Kidney (tissue), 14 donors: Measurements from ENCODE around the gene SPINK5. TPM values are rescaled to one million over a fixed set of nuclear protein-coding genes. Genes with fewer than 3 reads are reported as not detected.

Source experiments
- DNase-seq, 5 donors: peaks; one replicate each; pipeline ENCODE4 v3.0.0-alpha.2; 2013 to 2020
- FAIRE-seq: peaks from 2 replicates; lab custom pipeline; 2012; peaks lifted over from hg19 to GRCh38; lab: Jason Lieb, UNC
- H3K27ac ChIP-seq, 2 donors: one replicate each; pipeline ENCODE4 v1.7.0; 2013; ENCODE audit warnings: low read depth in 2 of 2, low read length in 2 of 2, inconsistent platforms in 1 of 2
- H3K27me3 ChIP-seq: one replicate; pipeline ENCODE4 v1.7.1; 2013; ENCODE audit warnings: low read length, inconsistent platforms; ENCODE audit not compliant: control insufficient read depth, insufficient read depth
- H3K36me3 ChIP-seq, 3 donors: one replicate each; pipeline versions ENCODE4 v1.7.0 to v1.7.1; 2013; ENCODE audit warnings: low read length in 3 of 3, control low read depth in 1 of 3, inconsistent platforms in 1 of 3; ENCODE audit not compliant: insufficient read depth in 3 of 3, control insufficient read depth in 2 of 3
- H3K4me1 ChIP-seq, 3 donors: one replicate each; pipeline versions ENCODE4 v1.7.0 to v1.7.1; 2013; ENCODE audit warnings: low read length in 3 of 3, inconsistent platforms in 1 of 3, low read depth in 1 of 3; ENCODE audit not compliant: control insufficient read depth in 2 of 3, insufficient read depth in 2 of 3
- H3K4me3 ChIP-seq, 3 donors: one replicate each; pipeline versions ENCODE4 v1.7.0 to v1.8.1; 2013; ENCODE audit warnings: low read length in 3 of 3, control low read depth in 1 of 3, inconsistent platforms in 1 of 3
- H3K9ac ChIP-seq, 3 donors: one replicate each; pipeline versions ENCODE4 v1.7.0 to v1.7.1; 2013; ENCODE audit warnings: low read length in 3 of 3, control low read depth in 1 of 3, inconsistent platforms in 1 of 3
- H3K9me3 ChIP-seq, 3 donors: one replicate each; pipeline versions ENCODE4 v1.7.0 to v1.7.1; 2013; ENCODE audit warnings: low read length in 3 of 3, control low read depth in 1 of 3, inconsistent platforms in 1 of 3; ENCODE audit not compliant: control insufficient read depth in 2 of 3, insufficient read depth in 1 of 3
- CTCF ChIP-seq: IDR thresholded peaks from 3 replicates; pipeline ENCODE4 v1.5.1; 2012; ENCODE audit warnings: mild to moderate bottlenecking, moderate library complexity, borderline replicate concordance; ENCODE audit not compliant: insufficient read depth; ENCODE audit errors: extremely low read depth
- intact Hi-C: fragments of 100-400 bp; cut with DNase I; formaldehyde crosslinking; loops from one replicate; pipeline ENCODE4 v1.11.1; 2022
- polyA plus RNA-seq: library from polyadenylated mRNA; stranded (reverse); fragments of 350-450 nt; fragmentation: Illumina TruSeq; extraction: RNeasy Lipid Tissue Mini Kit (QIAGEN cat#74804); gene quantifications from one replicate; pipeline ENCODE4 v1.2.3, GENCODE V29; 2014; ENCODE audit warnings: low read depth, low replicate concordance; ENCODE audit not compliant: insufficient read depth
- total RNA-seq: library from RNA; stranded (reverse); fragmentation: NEBNext Ultra II Directional; extraction: Animal tissue kit (Norgen Biotek cat#: 25700); gene quantifications from one replicate; pipeline ENCODE4 v1.2.1, GENCODE V29; 2021
- donor health status: control.
- donor health status: control.
- donor health status: control.
- donor health status: control.
- donor health status: control.
- donor health status: DM: yes; HTN: yes; CAD: no.
- donor health status: Normal renal cell carcinoma (clear cell type).

Gene SPINK5
- total and polyA plus RNA-seq, 2 donors from 2014 or later: 0.32 to 0.91 TPM

- Histone ChIP-seq H3K27ac (no peak overlapping the region), H3K4me3 (no peak overlapping the region), H3K9ac (no peak overlapping the region), H3K36me3 (no peaks in the 10 kb centered on the region), H3K27me3 (no peaks in the 10 kb centered on the region), H3K9me3 (no peaks in the 10 kb centered on the region), H3K4me1 (no peaks in the 10 kb centered on the region)
- DNase-seq (no peak), FAIRE-seq (no peak)
- intact Hi-C loops: no loop called here
- no peak for TF ChIP-seq CTCF
Observed at GRCh38 chr5:148091991-148092964, 28.5 kb downstream of the SPINK5 start.

- intact Hi-C loops: no loop called here
- Histone ChIP-seq H3K4me3 (no peak overlapping the region), H3K4me1 (no peaks in the 10 kb centered on the region), H3K9ac (no peak overlapping the region), H3K27me3 (no peaks in the 10 kb centered on the region), H3K9me3 (no peaks in the 10 kb centered on the region), H3K27ac (no peak overlapping the region), H3K36me3 (no peaks in the 10 kb centered on the region)
- TF ChIP-seq CTCF: no peak
- FAIRE-seq (no peak), DNase-seq (no peak)
Observed at GRCh38 chr5:148094336-148094735, 30.6 kb downstream of the SPINK5 start.

GRCh38 chr5:148104226-148104625 lies 40.4 kb downstream of the SPINK5 start:
- no peak overlapping the region for H3K4me3 ChIP-seq
- H3K9ac ChIP-seq: no peak overlapping the region
- no peaks in the 10 kb centered on the region for H3K27me3 ChIP-seq
- no peaks in the 10 kb centered on the region for H3K4me1 ChIP-seq
- FAIRE-seq: no peak
- H3K36me3 ChIP-seq: no peaks in the 10 kb centered on the region
- no peak for DNase-seq
- intact Hi-C loops: no loop called here
- TF ChIP-seq CTCF: no peak
- no peak overlapping the region for H3K27ac ChIP-seq
- H3K9me3 ChIP-seq: no peaks in the 10 kb centered on the region
